ENCODE data around the gene IER3IP1. TPM values are rescaled to one million over a fixed set of nuclear protein-coding genes. Genes with fewer than 3 reads are reported as not detected.

IER3IP1 gene
- total and polyA plus RNA-seq, 8 donors = 2.7 to 15.4 (median 5.5) TPM

GRCh38 chr18:47115205-47115604 lies 61.0 kb downstream of the IER3IP1 start:
- H3K36me3 ChIP-seq = no peaks in the 10 kb centered on the region
- FAIRE-seq = no peak
- intact Hi-C loops (cut with DNase I) = no loop called here
- no peaks in the 10 kb centered on the region for H3K9me3 ChIP-seq
- TF ChIP-seq CTCF (IDR thresholded peaks at IDR 0.05) = no peak
- H3K27me3 ChIP-seq = no peaks in the 10 kb centered on the region
- WGBS, 2 donors = 60 to 63% methylated on average over 2 of the region's 2 CpGs
- peak in 3 of 4 donors; percentile 46 to 71 (median 54) for ATAC-seq
- DNase-seq = no peak
- peaks cover 0 to 3% (median 0%) of the 10 kb centered on the region in 3 donors for H3K4me1 ChIP-seq
- peak overlapping the region in 2 of 4 donors; percentile 2 to 12 for H3K27ac ChIP-seq
- no peak overlapping the region for H3K4me3 ChIP-seq

- H3K4me1 ChIP-seq = peaks cover 0 to 3% (median 0%) of the 10 kb centered on the region in 3 donors
- no peak for ATAC-seq
- WGBS, 2 donors = 83 to 91% methylated on average over 2 of the region's 2 CpGs
- H3K36me3 ChIP-seq = no peaks in the 10 kb centered on the region
- FAIRE-seq = no peak
- no peaks in the 10 kb centered on the region for H3K27me3 ChIP-seq
- intact Hi-C loops (cut with DNase I) = no loop called here
- DNase-seq = no peak
- no peaks in the 10 kb centered on the region for H3K9me3 ChIP-seq
- TF ChIP-seq CTCF (IDR thresholded peaks at IDR 0.05) = no peak
- no peak overlapping the region for H3K4me3 ChIP-seq
- H3K27ac ChIP-seq = no peak overlapping the region
Observed at GRCh38 chr18:47113796-47114540, 62.2 kb downstream of the IER3IP1 start.

GRCh38 chr18:47110492-47111274 lies 65.5 kb downstream of the IER3IP1 start:
- no peak for TF ChIP-seq CTCF (IDR thresholded peaks at IDR 0.05)
- 61 to 68% methylated on average over 6 of the region's 6 CpGs for WGBS, 2 donors
- no peaks in the 10 kb centered on the region for H3K4me1 ChIP-seq
- H3K9me3 ChIP-seq = no peaks in the 10 kb centered on the region
- FAIRE-seq = no peak
- ATAC-seq = peak in 3 of 4 donors; percentile 58 to 80 (median 64)
- no peak overlapping the region for H3K4me3 ChIP-seq
- DNase-seq = no peak
- H3K36me3 ChIP-seq = peaks cover 0 to 13% (median 0%) of the 10 kb centered on the region in 3 donors
- intact Hi-C loops (cut with DNase I) = no loop called here
- H3K27ac ChIP-seq = peak overlapping the region in 2 of 4 donors; percentile 8 to 22
- no peaks in the 10 kb centered on the region for H3K27me3 ChIP-seq

GRCh38 chr18:47109720-47110119 lies 66.4 kb downstream of the IER3IP1 start:
- 58 to 79% methylated on average over 1 of the region's 1 CpG for WGBS, 2 donors
- H3K4me1 ChIP-seq = no peaks in the 10 kb centered on the region
- intact Hi-C loops (cut with DNase I) = loop anchor here in 1 of 3 donors (10.0 kb wide), 1 partner anchor 95 kb away; no protein-coding TSS in a partner anchor

More at GRCh38 chr18:47109720-47110119, 66.4 kb downstream of the IER3IP1 start:
- no peak for FAIRE-seq
- ATAC-seq = no peak
- H3K36me3 ChIP-seq = peaks cover 0 to 13% (median 0%) of the 10 kb centered on the region in 3 donors
- H3K27ac ChIP-seq = peak overlapping the region in 1 of 4 donors; percentile 22
- H3K9me3 ChIP-seq = no peaks in the 10 kb centered on the region
- TF ChIP-seq CTCF (IDR thresholded peaks at IDR 0.05) = no peak
- DNase-seq = no peak
- H3K4me3 ChIP-seq = no peak overlapping the region
- no peaks in the 10 kb centered on the region for H3K27me3 ChIP-seq

Data from pancreas (tissue), 10 donors.